Skin of body (tissue), 2 donors: ENCODE measurements around the gene IL23R. TPM values are rescaled to one million over a fixed set of nuclear protein-coding genes. Genes with fewer than 3 reads are reported as not detected.
"Not testable (repeated sequence)": the region's sequence is repeated elsewhere in the genome, so short reads cannot be mapped to it uniquely, and the experiment has no call there.

ENCODE experiments used
- DNase-seq: peaks from one replicate; lab custom pipeline; 2025; lab: John Stamatoyannopoulos, UW
- total RNA-seq: library from RNA; depleted of rRNA; stranded (reverse); fragments of >200 nt; gene quantifications from one replicate; pipeline ENCODE4 v1.2.3, GENCODE V29; 2014

Gene IL23R, protein sequence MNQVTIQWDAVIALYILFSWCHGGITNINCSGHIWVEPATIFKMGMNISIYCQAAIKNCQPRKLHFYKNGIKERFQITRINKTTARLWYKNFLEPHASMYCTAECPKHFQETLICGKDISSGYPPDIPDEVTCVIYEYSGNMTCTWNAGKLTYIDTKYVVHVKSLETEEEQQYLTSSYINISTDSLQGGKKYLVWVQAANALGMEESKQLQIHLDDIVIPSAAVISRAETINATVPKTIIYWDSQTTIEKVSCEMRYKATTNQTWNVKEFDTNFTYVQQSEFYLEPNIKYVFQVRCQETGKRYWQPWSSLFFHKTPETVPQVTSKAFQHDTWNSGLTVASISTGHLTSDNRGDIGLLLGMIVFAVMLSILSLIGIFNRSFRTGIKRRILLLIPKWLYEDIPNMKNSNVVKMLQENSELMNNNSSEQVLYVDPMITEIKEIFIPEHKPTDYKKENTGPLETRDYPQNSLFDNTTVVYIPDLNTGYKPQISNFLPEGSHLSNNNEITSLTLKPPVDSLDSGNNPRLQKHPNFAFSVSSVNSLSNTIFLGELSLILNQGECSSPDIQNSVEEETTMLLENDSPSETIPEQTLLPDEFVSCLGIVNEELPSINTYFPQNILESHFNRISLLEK
- not detected for total RNA-seq

DNA sequence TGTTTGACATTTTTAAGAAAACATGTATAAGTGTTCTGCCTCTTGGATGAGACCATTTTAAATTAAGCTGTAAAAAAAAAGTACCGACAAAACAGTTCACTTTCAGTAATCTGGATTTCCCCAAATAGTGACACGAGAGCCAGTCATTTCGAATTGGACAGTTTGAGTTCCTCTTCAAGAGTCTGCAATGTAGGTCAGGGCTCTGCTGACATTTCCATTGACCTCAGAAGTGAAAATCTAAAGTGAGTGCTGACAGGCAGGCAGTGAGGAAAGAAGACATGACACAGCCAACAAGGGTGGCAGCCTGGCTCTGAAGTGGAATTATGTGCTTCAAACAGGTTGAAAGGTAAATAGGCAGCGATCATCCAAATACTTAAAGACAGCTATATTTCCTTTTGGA, at the start of gene IL23R:
TSS of gene IL23R (plus strand) at position 259 of the 400 bp plus-strand sequence. CDS start 1,667 bp downstream, outside the sequence.
- no peak for DNase-seq

DNA sequence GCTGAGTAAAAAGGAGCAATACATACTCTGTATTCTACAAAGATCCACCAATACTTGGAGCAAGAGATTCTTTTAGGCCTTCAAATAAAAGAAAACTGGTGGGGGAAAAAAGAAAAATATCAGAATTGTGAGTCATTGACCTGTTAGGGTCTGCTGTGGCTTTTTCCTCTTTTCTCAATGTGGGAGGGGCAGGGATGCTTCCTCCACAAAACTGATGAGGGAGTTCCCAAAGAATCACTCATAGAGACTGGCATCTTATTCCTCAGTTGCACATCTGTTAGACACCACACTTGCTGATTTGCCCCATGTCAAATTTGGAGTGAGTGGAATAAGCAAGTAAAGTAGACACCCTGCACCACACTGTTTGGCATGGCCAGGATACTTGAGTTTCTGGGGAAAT, 48.1 kb upstream of the IL23R start:
- DNase-seq = no peak

DNA sequence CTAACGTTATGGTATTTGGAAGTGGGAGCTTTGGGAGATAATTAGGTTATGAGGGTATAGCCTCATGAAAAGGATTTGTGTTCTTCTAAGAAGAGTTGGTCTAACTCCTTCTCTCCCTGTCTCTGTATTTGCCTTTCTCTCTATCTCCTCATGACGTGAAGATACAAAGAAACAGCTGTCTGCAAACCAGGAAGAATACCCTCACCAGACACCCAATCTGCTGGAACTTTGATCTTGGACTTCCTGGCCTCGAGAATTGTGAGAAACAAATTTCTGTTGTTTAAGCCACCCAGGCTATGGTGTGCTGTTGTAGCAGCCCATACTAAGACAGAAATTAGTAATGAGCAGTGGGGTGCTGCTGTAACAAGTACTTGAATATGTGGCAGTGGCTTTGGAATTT, 47.6 kb upstream of the IL23R start:
- no peak for DNase-seq

DNA sequence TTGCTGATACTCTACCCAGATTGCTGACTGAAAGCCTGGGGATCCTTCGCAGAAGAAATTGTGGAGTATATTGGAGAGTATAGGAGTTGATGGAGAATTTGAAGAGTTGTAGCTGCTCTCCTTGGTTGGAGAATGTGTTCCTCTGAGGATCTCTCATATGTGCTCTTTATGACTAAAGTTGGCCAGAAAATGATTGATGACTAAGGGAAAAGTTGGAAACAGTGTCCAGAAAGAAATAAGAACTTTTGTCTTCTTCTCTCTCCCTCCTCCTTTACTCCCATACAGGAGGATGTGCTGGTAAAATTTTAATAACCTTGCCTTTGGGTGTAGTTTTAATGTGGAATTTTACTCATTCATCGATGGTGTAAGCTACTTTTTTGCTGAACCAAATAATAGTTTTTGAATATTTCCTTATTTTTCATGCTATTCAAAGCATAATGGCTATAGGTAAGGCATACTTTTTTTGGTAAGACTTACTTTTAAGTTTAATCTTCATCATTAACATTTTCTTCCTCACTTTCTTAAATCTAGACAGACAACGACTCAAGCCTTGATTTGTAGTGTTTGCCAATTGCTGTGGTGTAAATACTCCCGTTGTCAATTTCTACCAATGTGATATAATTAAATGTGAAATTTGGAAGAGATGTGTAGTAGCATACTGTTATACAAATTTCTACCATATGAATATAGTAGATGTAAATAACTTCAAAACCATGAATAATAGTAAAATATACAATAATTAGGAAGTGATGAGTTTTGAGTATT, 45.2 kb upstream of the IL23R start:
- no peak for DNase-seq

DNA sequence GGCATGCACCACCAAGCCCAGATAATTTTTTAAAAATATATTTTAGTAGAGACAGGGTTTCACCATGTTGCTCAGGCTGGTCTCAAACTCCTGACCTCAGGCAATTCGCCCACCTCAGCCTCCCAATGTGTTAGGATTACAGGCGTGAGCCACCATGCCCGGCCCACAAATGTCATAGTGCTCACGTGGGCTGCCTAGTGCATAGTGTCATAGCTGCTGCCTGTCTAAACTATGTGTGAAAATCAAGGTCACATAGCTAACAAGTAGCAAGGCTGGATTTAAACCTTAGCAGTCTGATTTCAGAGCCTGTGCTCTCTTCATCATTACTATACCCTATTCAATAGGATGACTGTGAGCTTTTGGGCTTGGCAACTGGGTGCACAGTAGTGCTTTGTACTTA, 41.8 kb upstream of the IL23R start:
- no peak for DNase-seq

DNA sequence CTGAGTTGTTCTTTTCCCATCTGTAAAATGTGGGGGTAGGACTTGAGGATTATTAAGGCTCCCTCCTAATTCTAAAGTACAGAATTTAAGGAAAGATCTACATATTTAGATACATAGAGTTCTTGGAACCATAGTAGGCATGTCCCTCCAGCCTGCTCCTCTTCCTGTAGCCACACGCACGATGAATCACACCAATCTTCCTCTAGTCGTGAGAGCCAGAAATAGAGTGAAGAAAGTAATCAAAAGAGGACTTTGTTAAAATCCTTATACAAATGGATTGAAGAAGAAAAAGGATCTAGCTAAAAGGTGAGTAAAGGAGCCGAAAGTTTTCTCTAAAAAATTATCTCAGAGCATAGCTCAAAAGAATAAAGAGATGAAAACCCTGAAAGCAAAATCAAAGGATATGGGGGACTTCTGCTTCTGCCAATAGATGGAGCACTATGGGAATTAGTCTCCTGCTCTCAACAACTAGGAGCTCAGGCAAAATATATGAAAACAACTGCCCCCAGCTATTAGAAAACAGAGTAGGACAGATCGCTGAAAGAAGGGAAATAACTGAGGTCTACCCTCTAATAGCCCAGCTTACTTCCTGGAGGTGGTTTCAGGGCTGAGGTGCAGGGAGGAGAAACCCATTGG, 40.0 kb upstream of the IL23R start:
- DNase-seq = no peak

DNA sequence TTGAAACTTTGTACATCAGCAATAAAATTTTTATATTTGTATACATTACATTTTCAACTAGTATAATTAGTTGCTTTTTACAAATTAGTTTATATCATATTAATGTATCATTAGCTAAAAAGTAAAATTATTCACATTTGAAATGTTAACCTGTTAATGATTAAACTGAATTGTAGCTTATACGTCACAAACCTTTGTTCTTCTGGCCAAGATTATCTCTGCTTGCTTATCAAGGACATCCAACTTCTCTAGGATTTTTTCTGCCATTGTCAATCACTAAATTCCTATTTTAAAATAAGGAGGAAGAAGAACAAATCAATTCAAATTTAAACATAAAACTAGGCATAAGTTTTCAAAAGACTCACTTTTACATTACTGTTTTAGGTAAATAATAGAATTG, 39.3 kb upstream of the IL23R start:
- no peak for DNase-seq

DNA sequence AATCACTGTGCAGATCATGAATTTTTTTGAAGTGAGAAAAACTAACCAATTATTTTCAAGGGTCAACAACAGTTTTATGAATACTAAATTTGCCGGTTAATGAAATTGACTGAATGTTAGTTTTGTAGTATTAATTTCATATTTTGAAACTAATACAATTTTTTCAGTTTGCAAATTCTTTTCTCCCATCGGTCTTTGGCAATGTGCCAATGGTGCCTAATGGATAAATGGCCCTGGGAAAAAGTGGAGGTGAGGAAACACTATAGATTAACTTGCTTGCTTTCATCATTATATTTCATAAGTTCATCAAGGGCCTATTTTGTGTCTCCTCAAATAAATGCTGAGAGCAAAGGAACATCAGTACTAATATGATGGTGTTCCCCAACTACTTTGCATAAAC, 35.6 kb upstream of the IL23R start:
- DNase-seq = no peak

DNA sequence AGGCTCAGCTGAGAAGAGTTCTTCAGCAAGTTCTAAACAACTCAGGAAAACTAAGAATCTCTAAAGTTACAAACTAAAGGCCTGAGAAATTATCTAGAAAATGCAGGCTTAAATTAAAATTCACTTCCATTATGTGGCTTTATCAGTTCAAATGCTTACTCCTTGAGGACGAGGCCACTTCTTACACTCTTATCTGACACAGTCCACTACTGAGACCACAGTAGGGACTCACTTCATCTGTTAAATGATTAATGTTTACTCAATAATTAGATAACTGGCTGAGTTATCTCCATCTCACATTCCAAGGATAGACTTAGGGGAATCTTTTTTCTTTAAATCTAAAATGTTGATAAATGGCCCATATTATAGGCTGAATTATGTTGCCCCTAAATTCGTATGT, 33.1 kb upstream of the IL23R start:
- DNase-seq = no peak

DNA sequence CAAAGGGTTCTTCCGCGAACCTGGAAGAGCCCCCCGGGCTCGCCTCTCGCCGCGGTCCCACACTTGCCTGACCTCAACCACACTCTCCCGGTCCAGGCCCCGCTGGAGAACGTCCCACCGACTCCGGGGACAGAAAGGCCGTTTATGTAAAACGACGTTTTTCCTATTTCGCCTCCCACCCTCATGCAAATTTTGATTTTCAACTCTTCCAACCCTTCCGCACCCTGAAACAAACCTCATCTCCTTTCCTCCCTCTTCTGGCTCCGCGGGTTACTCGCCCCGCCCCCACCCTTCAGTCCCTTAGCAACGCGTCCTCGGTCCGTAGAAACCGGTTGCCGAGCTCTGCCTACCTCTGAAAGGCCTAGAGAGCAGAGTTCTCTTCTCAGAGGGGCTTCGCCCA, 31.6 kb upstream of the IL23R start, which contains the start of gene C1orf141:
TSS of gene C1orf141 (minus strand) at position 276 of the 400 bp plus-strand sequence. CDS start 7,730 bp downstream, outside the sequence.
- no peak for DNase-seq

DNA sequence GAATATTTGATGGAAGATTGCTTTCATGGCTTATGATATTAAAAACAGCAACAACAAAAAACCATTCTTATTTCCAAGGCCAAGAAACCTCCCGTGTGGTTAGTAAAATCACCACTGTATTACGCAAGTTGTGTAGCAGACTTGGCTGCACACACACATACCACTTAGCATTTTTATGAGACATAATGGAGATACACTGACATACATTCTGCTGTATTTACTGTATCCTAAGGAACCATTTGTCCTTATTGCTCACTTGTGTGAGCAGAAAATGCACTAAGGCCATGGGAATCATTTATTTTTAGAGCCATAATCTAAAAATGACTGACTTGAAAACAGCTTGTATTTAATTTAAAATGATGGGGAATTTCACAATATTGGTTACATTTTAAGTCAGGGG, 30.9 kb upstream of the IL23R start:
- DNase-seq = peak; percentile 35

DNA sequence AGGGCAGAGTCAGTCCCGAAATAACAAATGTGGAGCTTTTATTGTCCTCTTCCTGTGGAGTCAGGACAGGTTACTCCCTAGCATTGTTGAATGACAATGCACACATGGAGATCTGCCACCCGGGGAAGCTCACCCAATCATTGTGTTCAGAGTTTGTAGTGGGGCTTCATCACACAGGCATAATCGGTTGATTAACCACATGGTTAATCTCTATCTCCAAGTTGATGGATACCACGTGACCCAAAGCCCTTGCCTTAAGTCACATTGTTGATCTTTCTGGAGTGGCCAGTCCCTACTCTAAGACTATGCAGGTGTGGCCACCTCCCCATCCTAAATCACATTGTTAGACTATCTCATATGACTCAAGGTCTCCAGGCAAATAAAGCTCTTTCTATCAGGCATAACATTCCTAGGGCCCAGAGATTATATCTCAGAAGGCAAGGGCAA, 28.9 kb upstream of the IL23R start:
- no peak for DNase-seq

DNA sequence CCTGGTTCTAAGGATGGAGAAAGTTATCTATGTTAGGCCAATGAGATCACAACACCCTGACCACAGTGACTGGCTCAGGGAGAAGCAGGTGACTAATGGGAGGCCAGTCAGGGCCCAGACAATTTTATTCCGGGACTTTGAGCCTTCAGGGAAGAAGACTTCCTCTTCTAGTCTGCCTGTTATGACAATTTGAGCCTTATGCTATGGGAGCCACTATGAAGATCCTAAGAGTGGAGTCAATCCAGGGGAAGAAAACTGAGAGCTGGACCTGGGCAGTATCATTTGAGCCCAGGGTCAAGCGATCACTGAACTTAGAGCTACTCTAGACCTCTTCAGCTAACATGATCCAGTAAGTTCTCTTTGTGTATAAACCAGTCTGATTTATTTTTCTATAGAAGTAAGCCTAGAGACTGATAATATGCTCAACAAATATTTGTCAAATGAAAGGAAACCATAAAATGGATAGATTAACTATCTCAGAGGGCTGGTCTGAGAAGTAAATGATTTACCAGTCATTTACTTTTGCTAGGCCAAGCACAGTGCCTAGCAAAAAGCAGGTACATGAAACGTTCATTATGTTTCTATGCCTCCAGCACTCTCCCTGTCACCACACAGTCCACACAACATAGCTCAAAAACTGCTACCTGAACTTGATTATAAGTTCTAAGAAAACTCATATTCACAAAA, 27.3 kb upstream of the IL23R start:
- no peak for DNase-seq

DNA sequence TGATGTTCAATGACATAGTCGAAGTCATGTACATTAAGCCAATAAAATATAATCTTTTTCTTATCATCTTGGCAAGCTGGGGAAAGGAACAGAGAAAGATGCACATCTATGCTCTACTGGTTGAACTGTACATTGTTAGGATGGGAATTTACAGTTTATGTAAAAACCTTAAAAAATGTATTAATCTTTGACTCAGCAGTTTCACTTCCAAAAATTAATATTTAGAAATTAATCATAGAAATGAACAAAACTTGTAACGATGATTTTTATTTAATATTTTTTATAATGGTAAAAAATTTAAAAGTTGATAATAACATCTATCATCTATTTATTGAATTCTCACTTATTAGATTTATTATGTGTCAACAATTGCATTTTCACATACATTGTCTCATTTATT, 25.8 kb upstream of the IL23R start:
- no peak for DNase-seq

DNA sequence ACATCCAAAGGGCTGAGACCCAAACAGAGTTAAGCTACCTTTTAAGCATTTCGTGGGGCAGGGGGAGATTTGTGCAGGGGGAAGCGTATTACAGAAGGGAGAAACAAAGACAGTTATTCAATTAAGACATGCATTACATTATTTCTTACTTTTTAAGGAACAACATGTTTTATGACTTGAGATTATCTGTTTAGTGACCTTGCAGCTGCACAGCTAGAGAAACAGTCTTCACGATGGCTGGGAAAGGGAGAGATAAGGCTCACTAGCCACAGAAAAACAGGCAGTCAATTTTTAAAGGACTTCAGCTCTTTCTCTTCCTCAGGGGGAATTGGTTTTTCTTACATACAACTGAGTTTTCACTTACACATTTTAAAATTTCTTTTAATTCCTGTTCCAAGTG, 24.4 kb upstream of the IL23R start:
- DNase-seq = not testable (repeated sequence)

DNA sequence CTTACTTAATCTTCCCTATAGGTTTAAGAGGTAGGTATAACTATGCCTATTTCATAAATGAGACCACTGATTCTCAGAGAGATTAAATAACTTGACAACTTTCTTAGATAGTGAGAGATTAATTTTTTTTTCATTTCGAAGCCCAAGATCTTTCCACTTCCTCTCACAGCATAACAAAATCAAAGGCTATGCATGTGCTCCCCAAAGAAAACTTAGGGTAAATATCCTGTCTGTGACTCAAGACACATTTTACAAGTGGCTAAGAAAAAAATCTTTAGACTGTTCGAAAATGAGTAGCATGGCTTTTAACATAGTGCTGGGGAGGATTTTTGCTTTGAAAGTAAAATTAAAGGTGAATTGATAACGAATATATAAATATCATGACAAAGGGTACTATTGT, 23.3 kb upstream of the IL23R start:
- no peak for DNase-seq

DNA sequence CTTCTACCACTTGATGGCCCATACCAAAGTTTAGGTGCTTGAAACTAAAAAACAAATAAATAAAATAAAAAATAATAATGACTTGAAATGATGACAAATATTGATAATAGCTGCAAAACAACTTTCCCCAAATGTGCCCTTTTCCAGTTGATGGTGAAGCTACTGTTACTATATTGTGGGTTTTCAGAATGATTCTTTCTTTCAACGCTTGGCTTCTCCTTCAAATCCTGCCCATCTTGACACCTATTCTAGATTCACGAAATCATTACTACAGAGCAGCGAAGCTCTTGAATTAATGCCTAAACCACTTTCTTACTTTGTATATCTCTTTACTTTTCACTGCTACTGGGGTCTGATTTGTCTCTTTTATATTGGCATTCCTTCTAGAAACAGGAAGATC, 22.3 kb upstream of the IL23R start:
- no peak for DNase-seq

DNA sequence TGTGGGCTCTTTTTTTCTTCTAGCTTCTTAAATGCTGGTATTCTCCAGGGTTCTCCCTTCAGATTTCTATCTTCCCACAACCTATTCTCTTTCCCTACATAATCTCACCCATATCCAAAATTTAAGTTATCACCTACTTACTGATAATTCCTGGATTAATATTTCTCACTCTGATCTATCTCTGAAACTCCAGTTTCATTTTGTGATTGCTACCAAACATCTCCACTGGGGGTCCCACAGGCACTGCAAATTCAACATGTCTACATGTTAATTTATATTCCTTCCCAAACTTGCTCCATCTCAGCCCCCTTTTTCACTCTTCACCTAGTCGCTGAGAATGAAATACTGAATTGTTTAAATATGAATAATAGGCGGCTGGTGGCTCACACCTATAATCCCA, 21.6 kb upstream of the IL23R start:
- no peak for DNase-seq

DNA sequence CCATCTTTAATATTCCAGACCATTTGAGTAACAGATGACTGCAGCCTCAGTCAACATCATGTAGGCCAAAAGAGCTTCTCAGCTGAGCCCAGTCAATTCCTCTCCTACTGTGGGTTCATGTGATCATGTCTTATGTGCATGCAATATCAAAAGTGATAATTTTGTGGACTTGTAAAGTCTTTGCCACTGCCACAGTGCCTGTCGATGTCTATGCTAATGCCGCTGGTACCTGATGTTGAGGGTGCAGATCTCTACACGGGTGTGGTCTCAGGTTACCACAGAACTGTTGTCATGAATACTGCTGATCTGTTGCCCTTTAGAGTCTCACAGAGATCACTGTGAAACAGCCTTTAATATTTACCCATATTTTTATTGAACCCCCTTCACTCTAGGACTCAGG, 20.2 kb upstream of the IL23R start:
- no peak for DNase-seq

DNA sequence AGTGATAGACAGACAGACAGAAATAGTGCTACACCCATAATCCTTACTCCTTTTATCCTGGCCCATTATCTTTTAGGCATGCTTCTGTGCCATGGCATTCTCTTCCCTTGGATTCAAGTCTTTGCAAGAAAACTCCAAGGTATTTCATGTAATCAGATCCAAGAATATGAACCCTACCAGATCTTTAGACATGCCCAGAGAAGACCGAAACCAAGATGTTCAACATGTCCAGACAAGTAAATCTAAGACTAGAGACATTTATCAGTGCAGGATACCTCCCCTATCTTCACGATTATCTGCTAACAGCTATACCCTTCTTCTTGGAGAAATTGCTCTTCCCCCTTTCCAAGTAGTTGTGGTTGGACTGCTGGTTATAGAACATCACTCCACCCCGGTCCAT, 19.7 kb upstream of the IL23R start:
- no peak for DNase-seq

DNA sequence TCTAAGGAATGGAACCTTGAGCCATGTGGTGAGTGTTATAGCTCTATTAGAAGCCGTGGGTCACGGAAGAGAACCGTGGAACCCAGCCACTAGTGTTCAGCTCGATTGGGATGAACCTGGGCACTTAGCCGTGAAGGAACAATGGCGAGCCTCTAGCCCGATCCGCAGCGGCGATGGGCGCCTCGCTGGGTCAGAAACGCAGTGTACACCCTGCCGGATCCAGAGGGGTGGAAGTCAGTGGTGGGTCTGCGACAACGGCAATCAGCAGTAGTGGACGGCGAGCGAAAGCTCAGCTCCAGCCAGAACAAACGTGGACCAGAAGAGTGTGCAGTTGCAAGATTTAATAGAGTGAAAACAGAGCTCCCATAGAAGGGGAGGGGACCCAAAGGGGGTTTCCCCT, 18.3 kb upstream of the IL23R start:
- not testable (repeated sequence) for DNase-seq
